ENCODE results near the gene DNAJB4.

DNA sequence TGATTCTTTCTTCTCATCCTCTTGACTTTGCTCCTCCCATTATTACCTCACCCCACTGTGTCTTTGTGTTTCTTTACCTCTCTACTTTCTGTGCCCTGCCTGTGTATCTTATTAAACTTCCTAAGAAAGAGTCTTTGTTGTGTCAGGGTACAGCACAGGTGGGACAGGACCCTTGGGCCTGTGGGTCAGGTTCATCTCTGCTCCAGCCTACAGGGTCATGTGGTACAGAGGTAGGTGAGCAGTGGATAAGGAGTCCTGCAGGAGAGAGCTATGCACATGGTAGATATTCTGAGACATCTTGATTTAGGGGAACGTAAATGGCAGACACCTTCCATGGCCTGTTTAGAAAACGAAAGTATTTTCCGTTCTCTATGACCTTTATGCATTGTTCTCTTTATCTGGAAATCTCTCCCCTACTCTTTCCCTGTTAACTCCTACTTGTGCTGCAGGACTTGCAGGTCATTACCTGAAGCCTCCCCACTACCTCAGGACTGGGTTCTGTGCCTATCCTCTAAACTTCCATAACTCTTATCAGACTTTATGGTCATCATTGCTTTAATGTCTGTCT, 50.9 kb downstream of the DNAJB4 start:
- no peak for TF ChIP-seq CTCF (IDR thresholded peaks at IDR 0.05)
- no peak for TF ChIP-seq POLR2A (IDR thresholded peaks at IDR 0.05)
